ENCODE measurements around the gene ASMTL.
"Not testable (repeated sequence)": the region's sequence is repeated elsewhere in the genome, so short reads cannot be mapped to it uniquely, and the experiment has no call there.

ASMTL gene

GRCh38 chrX:1453951-1454785 is 1.5 kb upstream of the ASMTL start:
- peak; percentile 75 for DNase-seq (ENCODE audit: low spot score)

- no peak for DNase-seq (ENCODE audit: low spot score)
Measured at GRCh38 chrX:1453395-1453783, 680 bp upstream of the ASMTL start.

DNA sequence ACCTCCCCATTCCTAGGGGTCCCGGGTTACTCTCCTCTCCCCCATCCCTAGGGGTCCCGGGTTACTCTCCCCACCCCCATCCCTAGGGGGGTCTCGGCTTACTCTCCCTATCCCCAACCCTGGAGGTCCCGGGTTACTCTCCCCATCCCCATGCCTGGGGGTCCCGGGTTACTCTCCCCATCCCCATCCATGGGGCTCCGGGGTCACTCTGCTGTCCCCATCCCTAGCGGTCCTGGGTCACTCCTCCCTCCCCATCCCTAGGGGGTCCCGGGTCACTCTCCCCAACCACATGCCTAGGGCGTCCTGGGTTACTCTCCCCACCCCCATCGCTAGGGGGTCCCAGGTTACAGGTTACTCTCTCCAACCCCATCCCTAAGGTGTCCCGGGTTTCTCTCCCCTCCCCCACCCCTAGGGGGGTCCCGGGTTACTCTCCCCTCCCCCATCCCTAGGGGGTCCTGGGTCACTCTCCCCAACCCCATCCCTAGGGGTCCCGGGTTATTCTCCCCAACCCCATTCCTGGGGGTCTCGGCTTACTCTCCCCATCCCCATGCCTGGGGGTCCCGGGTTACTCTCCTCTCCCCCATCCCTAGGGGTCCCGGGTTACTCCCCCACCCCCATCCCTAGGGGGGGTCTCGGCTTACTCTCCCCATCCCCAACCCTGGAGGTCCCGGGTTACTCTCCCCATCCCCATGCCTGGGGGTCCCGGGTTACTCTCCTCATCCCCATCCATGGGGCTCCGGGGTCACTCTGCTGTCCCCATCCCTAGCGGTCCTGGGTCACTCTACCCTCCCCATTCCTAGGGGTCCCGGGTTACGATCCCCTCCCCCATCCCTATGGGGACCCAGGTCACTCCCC is 821 bp downstream of the ASMTL start:
- DNase-seq (ENCODE audit: low spot score), result no peak

- DNase-seq (ENCODE audit: low spot score), result no peak
Measured at GRCh38 chrX:1451251-1451660, 1.5 kb downstream of the ASMTL start.

- DNase-seq (ENCODE audit: low spot score), result no peak
Measured at GRCh38 chrX:1450361-1451161, 2.1 kb downstream of the ASMTL start.

GRCh38 chrX:1449823-1450149 is 2.9 kb downstream of the ASMTL start:
- DNase-seq (ENCODE audit: low spot score), result no peak

DNA sequence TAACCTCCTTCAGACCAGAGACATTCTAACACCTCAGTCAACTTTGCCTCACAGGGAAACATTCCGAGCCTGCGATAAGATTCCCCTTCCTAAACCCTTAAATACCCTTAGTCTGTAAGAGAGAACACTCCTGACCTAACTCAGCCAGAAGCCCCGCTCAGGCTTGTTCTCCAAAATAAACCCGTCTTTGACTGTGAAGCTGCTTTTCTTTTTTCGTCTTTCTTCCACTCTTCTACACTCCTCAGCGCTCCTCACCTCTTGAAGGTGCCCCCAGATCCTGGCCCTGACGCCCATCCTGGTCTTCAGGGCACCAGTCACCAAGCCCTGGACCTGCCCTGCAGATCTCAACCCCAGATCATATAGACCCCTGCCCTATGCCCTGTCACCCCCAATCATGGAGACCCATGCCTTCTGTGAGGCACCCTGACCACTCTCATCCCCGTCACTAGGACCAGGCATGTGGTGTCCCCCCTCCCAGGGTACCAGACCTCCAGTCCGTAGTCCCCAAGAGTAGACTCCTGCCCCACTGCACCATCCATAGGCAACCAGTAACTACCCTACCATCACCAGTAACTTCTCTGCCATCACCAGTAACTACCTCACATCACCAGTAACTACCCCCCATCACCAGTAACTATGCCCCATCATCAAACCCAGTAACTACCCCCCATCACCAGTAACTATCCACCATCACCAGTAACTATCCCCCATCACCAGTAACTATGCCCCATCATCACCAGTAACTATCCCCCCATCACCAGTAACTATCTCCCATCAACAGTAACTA is 3.5 kb downstream of the ASMTL start:
- no peak for DNase-seq (ENCODE audit: low spot score)

DNA sequence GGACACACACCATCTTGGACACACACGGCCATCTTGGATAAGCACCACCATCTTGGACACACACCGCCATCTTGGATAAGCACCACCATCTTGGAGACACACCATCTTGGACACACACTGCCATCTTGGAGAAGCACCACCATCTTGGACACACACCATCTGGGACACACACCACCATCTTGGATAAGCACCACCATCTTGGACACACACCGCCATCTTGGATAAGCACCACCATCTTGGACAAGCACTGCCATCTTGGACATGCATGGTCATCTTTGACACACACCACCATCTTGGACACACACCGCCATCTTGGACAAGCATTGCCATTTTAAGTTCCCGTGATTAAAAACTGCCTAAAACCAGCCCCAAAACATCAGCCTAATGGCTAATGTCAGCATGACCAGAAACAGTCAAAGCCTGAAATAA is 4.1 kb downstream of the ASMTL start:
- not testable (repeated sequence) for DNase-seq (ENCODE audit: low spot score)

- DNase-seq (ENCODE audit: low spot score), result not testable (repeated sequence)
Measured at GRCh38 chrX:1447969-1448572, 4.6 kb downstream of the ASMTL start.

DNA sequence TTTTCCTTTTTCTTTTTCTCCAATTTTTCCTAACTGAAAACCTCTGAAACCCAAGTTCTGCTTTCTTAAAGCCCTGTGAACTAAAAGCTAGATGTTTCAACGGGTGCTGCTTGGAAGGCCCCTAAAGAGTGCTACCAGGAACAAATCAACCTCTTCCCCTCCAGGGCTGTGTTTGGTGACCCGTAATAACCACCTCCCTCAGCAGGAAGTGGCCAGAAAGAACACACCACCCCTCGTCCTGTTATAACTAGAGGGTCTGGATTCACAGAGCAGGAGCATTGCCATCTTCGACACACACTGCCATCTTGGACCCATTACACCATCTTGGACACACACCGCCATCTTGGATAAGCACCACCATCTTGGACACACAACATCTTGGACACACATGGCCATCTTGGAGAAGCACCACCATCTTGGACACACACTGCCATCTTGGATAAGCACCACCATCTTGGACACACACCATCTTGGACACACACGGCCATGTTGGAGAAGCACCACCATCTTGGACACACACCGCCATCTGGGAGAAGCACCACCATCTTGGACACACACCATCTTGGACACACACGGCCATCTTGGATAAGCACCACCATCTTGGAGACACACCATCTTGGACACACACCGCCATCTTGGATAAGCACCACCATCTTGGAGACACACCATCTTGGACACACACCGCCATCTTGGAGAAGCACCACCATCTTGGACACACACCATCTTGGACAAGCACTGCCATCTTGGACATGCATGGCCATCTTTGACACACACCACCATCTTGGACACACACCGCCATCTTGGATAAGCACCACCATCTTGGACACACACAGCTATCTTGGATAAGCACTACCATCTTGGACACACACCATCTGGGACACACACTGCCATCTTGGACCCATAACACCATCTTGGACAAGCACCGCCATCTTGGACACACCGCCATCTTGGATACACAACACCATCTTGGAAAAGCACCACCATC is 5.4 kb downstream of the ASMTL start:
- DNase-seq (ENCODE audit: low spot score), result not testable (repeated sequence)

DNA sequence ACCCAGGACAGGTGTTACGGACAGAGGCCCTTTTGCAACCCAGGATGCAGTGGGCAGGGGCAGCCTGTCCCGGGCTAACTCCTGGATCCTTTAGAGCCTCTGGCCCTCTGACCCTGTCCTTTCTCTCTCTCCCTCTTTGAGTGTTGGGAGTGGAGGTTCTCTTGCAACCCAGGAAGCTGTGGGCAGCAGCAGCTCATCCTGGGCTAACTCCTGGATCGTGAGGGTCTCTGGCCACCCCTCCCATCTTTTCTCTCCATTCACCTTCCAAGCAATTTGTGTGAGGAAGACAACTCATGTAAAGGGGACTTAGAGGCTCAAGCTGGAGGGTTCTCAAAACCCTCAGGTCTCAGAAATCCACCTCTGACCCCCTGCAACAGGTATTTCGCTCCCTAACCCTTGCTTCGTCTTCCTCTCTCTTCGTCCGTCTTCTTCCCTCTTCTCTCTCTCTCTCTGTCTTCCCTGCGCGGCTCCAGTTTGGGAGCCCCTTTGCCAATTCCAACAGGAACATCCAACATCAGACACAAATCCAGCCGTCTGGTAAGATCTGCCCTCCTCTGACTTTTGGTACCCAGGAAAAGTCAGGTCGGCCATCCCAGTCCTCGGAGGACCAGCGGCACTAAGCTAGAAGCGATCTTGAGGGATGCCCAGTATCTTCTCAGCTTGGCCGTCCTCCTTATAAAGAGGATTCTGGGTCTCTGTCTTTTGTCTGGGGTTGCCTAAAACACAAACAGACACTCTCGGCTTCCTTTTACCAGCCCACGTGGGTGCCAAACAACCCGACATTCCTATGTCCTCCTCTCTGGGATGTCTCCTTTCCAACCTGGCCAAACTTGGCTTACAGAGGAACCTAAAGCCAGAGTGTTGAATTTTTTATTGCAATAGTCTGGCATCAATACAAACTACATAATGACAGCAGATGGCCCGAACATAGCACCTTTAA is 7.9 kb downstream of the ASMTL start:
- DNase-seq (ENCODE audit: low spot score), result no peak

GRCh38 chrX:1443496-1444075 is 9.1 kb downstream of the ASMTL start:
- DNase-seq (ENCODE audit: low spot score), result no peak

- no peak for DNase-seq (ENCODE audit: low spot score)
Measured at GRCh38 chrX:1442724-1443367, 9.9 kb downstream of the ASMTL start.

- no peak for DNase-seq (ENCODE audit: low spot score)
Measured at GRCh38 chrX:1442016-1442665, 10.6 kb downstream of the ASMTL start.

GRCh38 chrX:1440506-1440905 is 12.2 kb downstream of the ASMTL start:
- DNase-seq (ENCODE audit: low spot score), result no peak

GRCh38 chrX:1435241-1435895 is 17.3 kb downstream of the ASMTL start:
- no peak for DNase-seq (ENCODE audit: low spot score)

- DNase-seq (ENCODE audit: low spot score), result no peak
Measured at GRCh38 chrX:1434871-1435240, 17.9 kb downstream of the ASMTL start.
